Measurements from ENCODE around the gene KRT20. TPM values are rescaled to one million over a fixed set of nuclear protein-coding genes. Genes with fewer than 3 reads are reported as not detected.

KRT20 gene
- polyA plus RNA-seq: not detected in 3 replicates
- 0.40 TPM for polyA plus RNA-seq (2011; ENCODE audit: low read depth)
- not detected in 2 replicates for polyA plus RNA-seq (2011; cell fraction: cytosol; rRNA removed)
- not detected in 2 replicates for polyA plus RNA-seq (2011; cell fraction: nucleus; rRNA removed)
- polyA plus RNA-seq (2012; ENCODE audit: low replicate concordance): not detected in 2 replicates
- polyA minus RNA-seq: not detected in 3 replicates
- polyA minus RNA-seq (2011; cell fraction: cytosol; rRNA and poly(A)+ RNA removed): not detected
- polyA minus RNA-seq (2011; cell fraction: nucleus; rRNA and poly(A)+ RNA removed): not detected in 2 replicates

- Histone ChIP-seq H4K20me1 (ENCODE audit: control insufficient read depth, extremely low read depth, insufficient read depth, low read length) (no peaks in the 10 kb centered on the region), H3K27ac (ENCODE audit: control insufficient read depth, insufficient read depth, low read length) (no peak within 1 kb of the TSS), H3K36me3 (ENCODE audit: control insufficient read depth in 2 of 2, extremely low read depth in 1 of 2, insufficient read depth in 2 of 2, low read length in 2 of 2) (no peaks in the 10 kb centered on the region), H3K4me3 (ENCODE audit: control insufficient read depth in 2 of 3, extremely low read depth in 1 of 3, insufficient read depth in 2 of 3, low read depth in 1 of 3, low read length in 3 of 3) (no peak within 1 kb of the TSS), H3K4me2 (ENCODE audit: control insufficient read depth, extremely low read depth, insufficient read depth, low read depth, low read length) (no peak within 1 kb of the TSS), H3K9ac (ENCODE audit: control insufficient read depth, extremely low read depth, insufficient read depth, low read length) (no peak within 1 kb of the TSS), H3K9me1 (ENCODE audit: control insufficient read depth, extremely low read depth, insufficient read depth, low read length) (no peaks in the 10 kb centered on the region), H3K4me1 (ENCODE audit: control insufficient read depth, extremely low read depth, insufficient read depth, low read length) (no peaks in the 10 kb centered on the region), H3K9me3 (ENCODE audit: control insufficient read depth, low read depth, low read length) (no peaks in the 10 kb centered on the region), H3K79me2 (ENCODE audit: control insufficient read depth, insufficient read depth, low read length) (no peaks in the 10 kb centered on the region), H2AFZ (ENCODE audit: control insufficient read depth, low read length) (no peak within 1 kb of the TSS), H3K27me3 (ENCODE audit: control insufficient read depth, extremely low read depth, insufficient read depth, low read length) (peaks cover 3% of the 10 kb centered on the region)
- DNase-seq (ENCODE audit: low read depth, low spot score) (no peak), FAIRE-seq (no peak)
- dilution Hi-C loops (cut with MboI; ENCODE audit: extremely low pct_ligation_motif_present, low sequenced_read_pairs): no loop called here
- TF ChIP-seq EZH2 (IDR thresholded peaks at IDR 0.05; ENCODE audit: low read length): no peak
- peak in 2 of 3 experiments; percentile 6 to 20 for TF ChIP-seq CTCF (optimal IDR thresholded peaks at IDR 0.05 in 1 of 3, IDR thresholded peaks at IDR 0.05 in 1 of 3, conservative IDR thresholded peaks at IDR 0.05 in 1 of 3; ENCODE audit: extremely low read depth in 1 of 3, insufficient read depth in 2 of 3, low read length in 3 of 3)
These were observed at the start of gene KRT20 for GRCh38 chr17:40884708-40885512. TSS of gene KRT20 (minus strand) at chr17:40885242. CDS start at chr17:40885185, 57 bp downstream.

GRCh38 chr17:40932608-40933007 lies 47.6 kb upstream of the KRT20 start:
- H2AFZ ChIP-seq (ENCODE audit: control insufficient read depth, low read length): no peak overlapping the region
- no peak overlapping the region for H3K27ac ChIP-seq (ENCODE audit: control insufficient read depth, insufficient read depth, low read length)
- H3K4me3 ChIP-seq (ENCODE audit: control insufficient read depth in 2 of 3, extremely low read depth in 1 of 3, insufficient read depth in 2 of 3, low read depth in 1 of 3, low read length in 3 of 3): no peak overlapping the region
- no peak for TF ChIP-seq EZH2 (IDR thresholded peaks at IDR 0.05; ENCODE audit: low read length)
- TF ChIP-seq CTCF (optimal IDR thresholded peaks at IDR 0.05 in 1 of 3, IDR thresholded peaks at IDR 0.05 in 1 of 3, conservative IDR thresholded peaks at IDR 0.05 in 1 of 3; ENCODE audit: extremely low read depth in 1 of 3, insufficient read depth in 2 of 3, low read length in 3 of 3): no peak
- no peaks in the 10 kb centered on the region for H4K20me1 ChIP-seq (ENCODE audit: control insufficient read depth, extremely low read depth, insufficient read depth, low read length)
- FAIRE-seq (no peak), DNase-seq (ENCODE audit: low read depth, low spot score) (no peak)
- peaks cover 14% of the 10 kb centered on the region for H3K4me1 ChIP-seq (ENCODE audit: control insufficient read depth, extremely low read depth, insufficient read depth, low read length)
- H3K9me3 ChIP-seq (ENCODE audit: control insufficient read depth, low read depth, low read length): no peaks in the 10 kb centered on the region
- no peak overlapping the region for H3K9ac ChIP-seq (ENCODE audit: control insufficient read depth, extremely low read depth, insufficient read depth, low read length)
- no peaks in the 10 kb centered on the region for H3K9me1 ChIP-seq (ENCODE audit: control insufficient read depth, extremely low read depth, insufficient read depth, low read length)
- dilution Hi-C loops (cut with MboI; ENCODE audit: extremely low pct_ligation_motif_present, low sequenced_read_pairs): no loop called here
- no peak overlapping the region for H3K4me2 ChIP-seq (ENCODE audit: control insufficient read depth, extremely low read depth, insufficient read depth, low read depth, low read length)
- no peaks in the 10 kb centered on the region for H3K27me3 ChIP-seq (ENCODE audit: control insufficient read depth, extremely low read depth, insufficient read depth, low read length)
- no peaks in the 10 kb centered on the region for H3K36me3 ChIP-seq (ENCODE audit: control insufficient read depth in 2 of 2, extremely low read depth in 1 of 2, insufficient read depth in 2 of 2, low read length in 2 of 2)
- no peaks in the 10 kb centered on the region for H3K79me2 ChIP-seq (ENCODE audit: control insufficient read depth, insufficient read depth, low read length)

All from keratinocyte (primary cell).